GM23338 (cell line): ENCODE measurements around the gene RBCK1. TPM values are rescaled to one million over a fixed set of nuclear protein-coding genes. Genes with fewer than 3 reads are reported as not detected.

Experiments
- ATAC-seq: fragments of 200-7000 bp; cut with Tn5 transposase; 3 replicates; pipeline ENCODE4 v1.9.1; 2020
- DNase-seq: peaks from one replicate; pipeline ENCODE4 v3.0.0-alpha.2; 2015; ENCODE audit warnings: low spot score
- H2AFZ ChIP-seq: fragments of 200-600 bp; sonication (generic); 2 replicates; pipeline ENCODE4 v1.8.0; 2016; ENCODE audit warnings: antibody characterized with exemption, mild to moderate bottlenecking, moderate library complexity
- H3F3A ChIP-seq: fragments of 200-600 bp; sonication (generic); replicated peaks from 2 replicates; pipeline ENCODE4 v1.8.0; 2017; ENCODE audit warnings: antibody characterized with exemption, mixed run types, low read depth
- H3K27ac ChIP-seq: fragments of 200-600 bp; sonication (generic); 2 replicates; pipeline ENCODE4 v1.6.1; 2016; ENCODE audit warnings: low read depth
- H3K27me3 ChIP-seq: fragments of 200-600 bp; sonication (generic); 2 replicates; pipeline ENCODE4 v1.8.0; 2016; ENCODE audit warnings: mild to moderate bottlenecking, mixed run types, moderate library complexity; ENCODE audit not compliant: insufficient read depth
- H3K36me3 ChIP-seq: fragments of 200-600 bp; sonication (generic); 2 replicates; pipeline ENCODE4 v1.8.0; 2016; ENCODE audit warnings: mild to moderate bottlenecking; ENCODE audit not compliant: insufficient read depth
- H3K4me1 ChIP-seq: fragments of 200-600 bp; sonication (generic); 2 replicates; pipeline ENCODE4 v1.8.0; 2016; ENCODE audit warnings: mild to moderate bottlenecking, moderate library complexity; ENCODE audit not compliant: insufficient read depth
- H3K4me2 ChIP-seq: fragments of 200-600 bp; sonication (generic); 2 replicates; pipeline ENCODE4 v1.7.1; 2017; ENCODE audit warnings: mixed run types
- H3K4me3 ChIP-seq: fragments of 200-600 bp; sonication (generic); 2 replicates; pipeline ENCODE4 v1.6.1; 2016; ENCODE audit warnings: mixed run types
- H3K79me2 ChIP-seq: fragments of 200-600 bp; sonication (generic); replicated peaks from 2 replicates; pipeline ENCODE4 v1.8.0; 2017; ENCODE audit warnings: mild to moderate bottlenecking; ENCODE audit not compliant: insufficient read depth
- H3K9me2 ChIP-seq: fragments of 200-600 bp; sonication (generic); 2 replicates; pipeline ENCODE4 v1.8.0; 2017; ENCODE audit not compliant: insufficient read depth
- H4K20me1 ChIP-seq: fragments of 200-600 bp; sonication (generic); replicated peaks from 2 replicates; pipeline ENCODE4 v1.8.0; 2017; ENCODE audit warnings: mild to moderate bottlenecking; ENCODE audit not compliant: insufficient read depth
- H3K27ac Mint-ChIP-seq: 2 replicates; pipeline ENCODE4 v1.8.0; 2020; ENCODE audit warnings: inconsistent platforms, mild to moderate bottlenecking, moderate library complexity, mixed read lengths
- H3K27me3 Mint-ChIP-seq: 3 replicates; pipeline ENCODE4 v1.8.0; 2022; ENCODE audit warnings: low read depth, mild to moderate bottlenecking, moderate library complexity, mixed read lengths, inconsistent platforms; ENCODE audit not compliant: insufficient read depth, poor library complexity
- H3K36me3 Mint-ChIP-seq: 3 replicates; pipeline ENCODE4 v1.8.0; 2021; ENCODE audit warnings: low read depth, mild to moderate bottlenecking, inconsistent platforms, moderate library complexity, mixed read lengths
- H3K4me1 Mint-ChIP-seq: 3 replicates; pipeline ENCODE4 v1.8.0; 2020; ENCODE audit warnings: mild to moderate bottlenecking, inconsistent platforms, mixed read lengths
- H3K4me3 Mint-ChIP-seq: 3 replicates; pipeline ENCODE4 v1.8.0; 2021; ENCODE audit warnings: moderate library complexity, mild to moderate bottlenecking, inconsistent platforms, mixed read lengths
- H3K9me3 Mint-ChIP-seq: 3 replicates; pipeline ENCODE4 v1.8.0; 2020; ENCODE audit warnings: moderate library complexity, mild to moderate bottlenecking, inconsistent platforms, mixed read lengths
- CREB1 ChIP-seq: fragments of 250-450 bp; sonication (Bioruptor Pico); IDR thresholded peaks from 2 replicates; pipeline ENCODE4 v1.5.0; 2020; ENCODE audit warnings: low read depth, mild to moderate bottlenecking, moderate library complexity
- EZH2 ChIP-seq: fragments of 200-600 bp; sonication (generic); IDR thresholded peaks from one replicate; pipeline ENCODE4 v1.8.0; 2017; ENCODE audit warnings: antibody characterized with exemption, mild to moderate bottlenecking, low read depth; ENCODE audit not compliant: unreplicated experiment
- NANOG ChIP-seq: IDR thresholded peaks from 2 replicates; pipeline ENCODE4 v1.6.1; 2016; ENCODE audit warnings: antibody characterized with exemption, borderline replicate concordance
- POLR2AphosphoS5 ChIP-seq: IDR thresholded peaks from 2 replicates; pipeline ENCODE4 v1.6.1; 2016; ENCODE audit warnings: antibody characterized with exemption, low read depth
- STAT1 ChIP-seq: IDR thresholded peaks from one replicate; pipeline ENCODE4 v1.6.1; 2016; ENCODE audit warnings: antibody characterized with exemption; ENCODE audit not compliant: unreplicated experiment
- ZNF114 ChIP-seq: fragments of 250-450 bp; sonication (Bioruptor Pico); IDR thresholded peaks from 2 replicates; pipeline ENCODE4 v1.5.0; 2020; ENCODE audit warnings: mild to moderate bottlenecking, moderate library complexity
- ZNF331 ChIP-seq: fragments of 250-450 bp; sonication (Bioruptor Pico); IDR thresholded peaks from 2 replicates; pipeline ENCODE4 v1.5.0; 2020; ENCODE audit warnings: low read depth, mild to moderate bottlenecking, moderate library complexity
- polyA plus RNA-seq: library from polyadenylated mRNA; unstranded; fragments of >200 nt; fragmentation: Nextera tagmentation; extraction: Ambion mirVana; gene quantifications from 2 replicates; pipeline ENCODE4 v1.2.1, GENCODE V29; 2016
- total RNA-seq: library from RNA; depleted of rRNA; stranded (reverse); fragments of >200 nt; shearing (Covaris generic); gene quantifications from 2 replicates; pipeline ENCODE4 v1.2.3, GENCODE V29; 2014
- TF ChIP-seq, protein P1 (sequence below): IDR thresholded peaks from 2 replicates; pipeline ENCODE4 v1.6.1; 2016; ENCODE audit warnings: antibody characterized with exemption
- TF ChIP-seq, protein P2 (sequence below), 2 experiments: fragments of 200-600 bp in 1 of 2; sonication (generic) in 1 of 2; conservative IDR thresholded peaks; 2 replicates each; pipeline versions ENCODE4 v1.5.1 to v1.6.1; 2016 to 2017; ENCODE audit warnings: antibody characterized with exemption in 2 of 2, low read depth in 2 of 2, mild to moderate bottlenecking in 2 of 2, moderate library complexity in 1 of 2
- TF ChIP-seq, protein P3 (sequence below): IDR thresholded peaks from one replicate; pipeline ENCODE4 v1.6.1; 2018; ENCODE audit warnings: antibody characterized with exemption; ENCODE audit not compliant: unreplicated experiment

RBCK1 gene
- total and polyA plus RNA-seq, 2 experiments from 2014 or later, result 52.6 to 56.8 TPM

DNA sequence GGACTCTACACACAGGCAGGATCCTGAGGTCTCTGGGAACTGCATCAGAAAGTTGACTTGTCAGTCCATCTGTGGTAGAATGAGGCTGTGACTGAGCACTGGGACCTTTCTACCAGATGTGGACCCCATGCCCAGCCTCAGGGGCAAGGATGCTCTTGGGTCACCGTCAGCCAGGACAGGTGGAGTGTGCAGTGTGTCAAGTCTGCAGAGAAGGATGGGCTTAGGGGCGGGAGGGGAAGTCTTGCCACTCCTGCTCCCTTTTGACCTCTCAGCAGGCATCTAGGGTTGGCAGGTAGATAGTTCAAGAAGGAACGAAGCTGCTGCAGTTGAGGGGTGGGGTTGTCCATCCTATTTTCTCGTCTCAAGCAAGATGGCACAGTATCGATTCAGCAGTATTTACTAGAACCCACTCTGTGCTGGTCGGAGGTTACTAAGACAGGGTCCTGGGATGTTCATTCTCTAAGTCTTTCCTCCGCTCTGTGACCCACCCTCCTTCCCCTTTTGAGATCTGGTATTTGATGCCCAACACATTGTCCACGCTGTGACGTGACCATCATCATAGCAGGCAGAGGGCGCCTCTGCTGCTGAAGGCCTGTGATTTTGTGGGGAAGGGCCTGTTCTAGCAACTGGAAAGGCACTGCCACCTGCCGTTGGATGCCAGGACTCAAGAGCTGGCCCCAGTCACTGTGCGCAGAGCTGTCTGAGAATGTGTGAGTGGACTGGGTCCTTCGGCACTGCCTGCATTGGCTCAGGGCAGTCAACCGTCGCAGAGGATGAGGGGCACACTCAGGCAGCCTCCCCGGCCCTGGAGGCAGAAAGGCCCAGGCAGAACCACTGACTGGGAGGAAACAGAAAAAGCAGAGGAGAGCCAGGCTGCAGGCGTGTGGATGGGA lies 23.2 kb downstream of the RBCK1 start (continued):
- TF ChIP-seq, protein P1, sequence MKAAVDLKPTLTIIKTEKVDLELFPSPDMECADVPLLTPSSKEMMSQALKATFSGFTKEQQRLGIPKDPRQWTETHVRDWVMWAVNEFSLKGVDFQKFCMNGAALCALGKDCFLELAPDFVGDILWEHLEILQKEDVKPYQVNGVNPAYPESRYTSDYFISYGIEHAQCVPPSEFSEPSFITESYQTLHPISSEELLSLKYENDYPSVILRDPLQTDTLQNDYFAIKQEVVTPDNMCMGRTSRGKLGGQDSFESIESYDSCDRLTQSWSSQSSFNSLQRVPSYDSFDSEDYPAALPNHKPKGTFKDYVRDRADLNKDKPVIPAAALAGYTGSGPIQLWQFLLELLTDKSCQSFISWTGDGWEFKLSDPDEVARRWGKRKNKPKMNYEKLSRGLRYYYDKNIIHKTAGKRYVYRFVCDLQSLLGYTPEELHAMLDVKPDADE, result no peak
- TF ChIP-seq EZH2 (no peak), CREB1 (0 out of 2 replicates have a peak, but pooled peaks have one; percentile 24)

DNA sequence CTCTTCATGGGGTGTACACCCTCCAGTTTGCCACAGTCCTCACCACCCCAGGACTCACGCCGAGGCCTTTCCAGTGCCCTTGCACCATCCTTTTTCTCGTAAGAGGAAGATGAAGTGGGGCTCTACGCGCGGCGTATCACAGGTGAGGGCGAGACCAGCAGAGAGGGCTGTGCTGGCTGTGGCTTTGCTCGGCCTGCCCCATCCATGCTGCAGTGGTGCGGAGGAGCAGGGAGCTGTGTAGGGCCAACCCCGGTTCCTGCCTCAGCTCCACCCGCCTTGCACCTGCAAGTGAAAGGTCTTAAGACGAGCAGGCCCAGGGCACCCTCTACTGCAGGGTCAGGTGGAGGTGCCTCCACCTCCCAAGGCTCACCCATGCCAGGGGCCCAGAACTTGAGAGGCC lies 24.1 kb downstream of the RBCK1 start:
- no peak overlapping the region for H3K4me3 ChIP-seq
- H3K36me3 ChIP-seq, result 0 out of 2 replicates have a peak, but pooled peaks cover 1% of the 10 kb centered on the region
- no peak for DNase-seq
- TF ChIP-seq STAT1, result no peak
- TF ChIP-seq, protein P2, sequence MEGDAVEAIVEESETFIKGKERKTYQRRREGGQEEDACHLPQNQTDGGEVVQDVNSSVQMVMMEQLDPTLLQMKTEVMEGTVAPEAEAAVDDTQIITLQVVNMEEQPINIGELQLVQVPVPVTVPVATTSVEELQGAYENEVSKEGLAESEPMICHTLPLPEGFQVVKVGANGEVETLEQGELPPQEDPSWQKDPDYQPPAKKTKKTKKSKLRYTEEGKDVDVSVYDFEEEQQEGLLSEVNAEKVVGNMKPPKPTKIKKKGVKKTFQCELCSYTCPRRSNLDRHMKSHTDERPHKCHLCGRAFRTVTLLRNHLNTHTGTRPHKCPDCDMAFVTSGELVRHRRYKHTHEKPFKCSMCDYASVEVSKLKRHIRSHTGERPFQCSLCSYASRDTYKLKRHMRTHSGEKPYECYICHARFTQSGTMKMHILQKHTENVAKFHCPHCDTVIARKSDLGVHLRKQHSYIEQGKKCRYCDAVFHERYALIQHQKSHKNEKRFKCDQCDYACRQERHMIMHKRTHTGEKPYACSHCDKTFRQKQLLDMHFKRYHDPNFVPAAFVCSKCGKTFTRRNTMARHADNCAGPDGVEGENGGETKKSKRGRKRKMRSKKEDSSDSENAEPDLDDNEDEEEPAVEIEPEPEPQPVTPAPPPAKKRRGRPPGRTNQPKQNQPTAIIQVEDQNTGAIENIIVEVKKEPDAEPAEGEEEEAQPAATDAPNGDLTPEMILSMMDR (conservative IDR thresholded peaks at IDR 0.05; ENCODE audit: low read depth in 2 of 2), result no peak
- TF ChIP-seq, protein P3, sequence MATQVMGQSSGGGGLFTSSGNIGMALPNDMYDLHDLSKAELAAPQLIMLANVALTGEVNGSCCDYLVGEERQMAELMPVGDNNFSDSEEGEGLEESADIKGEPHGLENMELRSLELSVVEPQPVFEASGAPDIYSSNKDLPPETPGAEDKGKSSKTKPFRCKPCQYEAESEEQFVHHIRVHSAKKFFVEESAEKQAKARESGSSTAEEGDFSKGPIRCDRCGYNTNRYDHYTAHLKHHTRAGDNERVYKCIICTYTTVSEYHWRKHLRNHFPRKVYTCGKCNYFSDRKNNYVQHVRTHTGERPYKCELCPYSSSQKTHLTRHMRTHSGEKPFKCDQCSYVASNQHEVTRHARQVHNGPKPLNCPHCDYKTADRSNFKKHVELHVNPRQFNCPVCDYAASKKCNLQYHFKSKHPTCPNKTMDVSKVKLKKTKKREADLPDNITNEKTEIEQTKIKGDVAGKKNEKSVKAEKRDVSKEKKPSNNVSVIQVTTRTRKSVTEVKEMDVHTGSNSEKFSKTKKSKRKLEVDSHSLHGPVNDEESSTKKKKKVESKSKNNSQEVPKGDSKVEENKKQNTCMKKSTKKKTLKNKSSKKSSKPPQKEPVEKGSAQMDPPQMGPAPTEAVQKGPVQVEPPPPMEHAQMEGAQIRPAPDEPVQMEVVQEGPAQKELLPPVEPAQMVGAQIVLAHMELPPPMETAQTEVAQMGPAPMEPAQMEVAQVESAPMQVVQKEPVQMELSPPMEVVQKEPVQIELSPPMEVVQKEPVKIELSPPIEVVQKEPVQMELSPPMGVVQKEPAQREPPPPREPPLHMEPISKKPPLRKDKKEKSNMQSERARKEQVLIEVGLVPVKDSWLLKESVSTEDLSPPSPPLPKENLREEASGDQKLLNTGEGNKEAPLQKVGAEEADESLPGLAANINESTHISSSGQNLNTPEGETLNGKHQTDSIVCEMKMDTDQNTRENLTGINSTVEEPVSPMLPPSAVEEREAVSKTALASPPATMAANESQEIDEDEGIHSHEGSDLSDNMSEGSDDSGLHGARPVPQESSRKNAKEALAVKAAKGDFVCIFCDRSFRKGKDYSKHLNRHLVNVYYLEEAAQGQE, result no peak
- TF ChIP-seq, protein P1, result no peak
- no peak for TF ChIP-seq ZNF331
- no peak for TF ChIP-seq EZH2
- no peak for TF ChIP-seq CREB1
- no peak for TF ChIP-seq POLR2AphosphoS5
- TF ChIP-seq ZNF114 (CRISPR knock-in tag), result no peak
- no peak for TF ChIP-seq NANOG

More for the DNA sequence above, 24.1 kb downstream of the RBCK1 start:
- peaks cover 48% of the 10 kb centered on the region for H3K36me3 Mint-ChIP-seq
- H3K27ac Mint-ChIP-seq, result no peak overlapping the region
- peaks cover 37% of the 10 kb centered on the region for H3K27me3 Mint-ChIP-seq
- Histone ChIP-seq H3K27me3 (peaks cover 30% of the 10 kb centered on the region), H3K4me2 (no peak overlapping the region), H3K9me2 (no peaks in the 10 kb centered on the region), H3F3A (peaks cover 10% of the 10 kb centered on the region), H2AFZ (no peak overlapping the region), H3K4me1 (peaks cover 9% of the 10 kb centered on the region), H3K27ac (no peak overlapping the region), H3K79me2 (no peaks in the 10 kb centered on the region), H4K20me1 (peaks cover 36% of the 10 kb centered on the region)
- no peaks in the 10 kb centered on the region for H3K9me3 Mint-ChIP-seq
- H3K4me3 Mint-ChIP-seq, result no peak overlapping the region
- no peak for ATAC-seq
- peaks cover 26% of the 10 kb centered on the region for H3K4me1 Mint-ChIP-seq
